ENCODE data around the gene TMEM200B.

The TMEM200B gene

DNA sequence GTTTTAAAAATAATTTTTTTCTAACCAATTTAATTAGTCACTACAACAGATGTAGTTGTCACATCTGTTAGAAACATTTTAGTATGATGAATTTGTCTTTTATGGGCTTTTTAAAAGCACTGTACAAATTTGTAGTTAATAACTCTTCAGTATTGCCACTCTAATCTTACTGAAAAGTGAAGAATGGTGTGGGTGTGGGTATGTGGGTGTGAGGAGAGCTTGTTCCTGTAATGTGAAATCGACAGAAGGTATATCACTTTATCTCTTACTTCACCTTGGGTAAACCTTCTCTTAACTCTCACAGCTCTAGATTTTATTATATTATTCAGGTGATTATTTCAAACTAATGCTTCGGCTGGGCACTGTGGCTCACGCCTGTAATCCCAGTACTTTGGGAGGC lies 42.5 kb downstream of the TMEM200B start:
- TF ChIP-seq TAF1 (IDR thresholded peaks at IDR 0.05; ENCODE audit: low read depth) (no peak), CEBPB (IDR thresholded peaks at IDR 0.05) (no peak)
- TF ChIP-seq, protein P1, sequence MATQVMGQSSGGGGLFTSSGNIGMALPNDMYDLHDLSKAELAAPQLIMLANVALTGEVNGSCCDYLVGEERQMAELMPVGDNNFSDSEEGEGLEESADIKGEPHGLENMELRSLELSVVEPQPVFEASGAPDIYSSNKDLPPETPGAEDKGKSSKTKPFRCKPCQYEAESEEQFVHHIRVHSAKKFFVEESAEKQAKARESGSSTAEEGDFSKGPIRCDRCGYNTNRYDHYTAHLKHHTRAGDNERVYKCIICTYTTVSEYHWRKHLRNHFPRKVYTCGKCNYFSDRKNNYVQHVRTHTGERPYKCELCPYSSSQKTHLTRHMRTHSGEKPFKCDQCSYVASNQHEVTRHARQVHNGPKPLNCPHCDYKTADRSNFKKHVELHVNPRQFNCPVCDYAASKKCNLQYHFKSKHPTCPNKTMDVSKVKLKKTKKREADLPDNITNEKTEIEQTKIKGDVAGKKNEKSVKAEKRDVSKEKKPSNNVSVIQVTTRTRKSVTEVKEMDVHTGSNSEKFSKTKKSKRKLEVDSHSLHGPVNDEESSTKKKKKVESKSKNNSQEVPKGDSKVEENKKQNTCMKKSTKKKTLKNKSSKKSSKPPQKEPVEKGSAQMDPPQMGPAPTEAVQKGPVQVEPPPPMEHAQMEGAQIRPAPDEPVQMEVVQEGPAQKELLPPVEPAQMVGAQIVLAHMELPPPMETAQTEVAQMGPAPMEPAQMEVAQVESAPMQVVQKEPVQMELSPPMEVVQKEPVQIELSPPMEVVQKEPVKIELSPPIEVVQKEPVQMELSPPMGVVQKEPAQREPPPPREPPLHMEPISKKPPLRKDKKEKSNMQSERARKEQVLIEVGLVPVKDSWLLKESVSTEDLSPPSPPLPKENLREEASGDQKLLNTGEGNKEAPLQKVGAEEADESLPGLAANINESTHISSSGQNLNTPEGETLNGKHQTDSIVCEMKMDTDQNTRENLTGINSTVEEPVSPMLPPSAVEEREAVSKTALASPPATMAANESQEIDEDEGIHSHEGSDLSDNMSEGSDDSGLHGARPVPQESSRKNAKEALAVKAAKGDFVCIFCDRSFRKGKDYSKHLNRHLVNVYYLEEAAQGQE (IDR thresholded peaks at IDR 0.05; ENCODE audit: low read depth) = no peak

DNA sequence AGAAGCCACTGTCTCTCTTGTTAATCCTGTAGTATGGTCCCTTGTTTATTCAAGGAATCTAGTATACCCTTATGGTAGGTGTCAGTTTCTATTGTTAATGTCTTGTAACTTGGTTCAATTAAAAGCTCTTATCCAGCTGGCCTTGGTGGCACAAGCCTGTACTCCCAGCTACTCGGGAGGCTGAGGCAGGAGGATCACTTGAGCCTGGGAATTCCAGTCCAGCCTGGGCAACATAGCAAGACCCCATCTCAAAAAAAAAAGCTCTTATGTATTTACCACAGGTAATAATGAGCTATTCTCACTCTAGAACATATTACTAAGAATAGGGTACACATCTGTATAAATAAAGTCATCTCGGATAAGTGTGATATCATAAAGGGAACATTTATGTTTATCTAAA lies 46.5 kb downstream of the TMEM200B start:
- no peak for TF ChIP-seq TEAD4 (IDR thresholded peaks at IDR 0.05)
- TF ChIP-seq CREB1 (IDR thresholded peaks at IDR 0.05; ENCODE audit: low read depth) = no peak
- TF ChIP-seq FOXM1 (IDR thresholded peaks at IDR 0.05; ENCODE audit: borderline replicate concordance, low read depth) = no peak
- TF ChIP-seq, protein P2, sequence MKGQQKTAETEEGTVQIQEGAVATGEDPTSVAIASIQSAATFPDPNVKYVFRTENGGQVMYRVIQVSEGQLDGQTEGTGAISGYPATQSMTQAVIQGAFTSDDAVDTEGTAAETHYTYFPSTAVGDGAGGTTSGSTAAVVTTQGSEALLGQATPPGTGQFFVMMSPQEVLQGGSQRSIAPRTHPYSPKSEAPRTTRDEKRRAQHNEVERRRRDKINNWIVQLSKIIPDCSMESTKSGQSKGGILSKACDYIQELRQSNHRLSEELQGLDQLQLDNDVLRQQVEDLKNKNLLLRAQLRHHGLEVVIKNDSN (IDR thresholded peaks at IDR 0.05) = no peak
- TF ChIP-seq EP300 (IDR thresholded peaks at IDR 0.05; ENCODE audit: borderline replicate concordance) = no peak

Data from Ishikawa (cell line).